PC-9 (cell line): ENCODE measurements around the gene GPR35.

ENCODE experiments used
- CTCF ChIP-seq: fragments of 200-600 bp; sonication (generic); conservative IDR thresholded peaks from 2 replicates; pipeline ENCODE4 v1.6.1; 2017; ENCODE audit warnings: mixed run types, antibody characterized with exemption, mild to moderate bottlenecking, moderate library complexity
- EZH2 ChIP-seq: fragments of 200-600 bp; sonication (generic); IDR thresholded peaks from 2 replicates; pipeline ENCODE4 v1.8.0; 2017; ENCODE audit warnings: antibody characterized with exemption, low read depth

- no peak for TF ChIP-seq CTCF
- no peak for TF ChIP-seq EZH2
Observed at GRCh38 chr2:240596491-240596931, 28.8 kb upstream of the GPR35 start.
